Measurements from ENCODE around the gene LFNG.
A peak's percentile ranks its signal among the peaks of the same experiment; 100 is the strongest.

LFNG gene

GRCh38 chr7:2504128-2504888 is 15.3 kb upstream of the LFNG start:
- DNase-seq, result no peak

GRCh38 chr7:2504889-2505375 is 14.6 kb upstream of the LFNG start:
- DNase-seq, result no peak

DNA sequence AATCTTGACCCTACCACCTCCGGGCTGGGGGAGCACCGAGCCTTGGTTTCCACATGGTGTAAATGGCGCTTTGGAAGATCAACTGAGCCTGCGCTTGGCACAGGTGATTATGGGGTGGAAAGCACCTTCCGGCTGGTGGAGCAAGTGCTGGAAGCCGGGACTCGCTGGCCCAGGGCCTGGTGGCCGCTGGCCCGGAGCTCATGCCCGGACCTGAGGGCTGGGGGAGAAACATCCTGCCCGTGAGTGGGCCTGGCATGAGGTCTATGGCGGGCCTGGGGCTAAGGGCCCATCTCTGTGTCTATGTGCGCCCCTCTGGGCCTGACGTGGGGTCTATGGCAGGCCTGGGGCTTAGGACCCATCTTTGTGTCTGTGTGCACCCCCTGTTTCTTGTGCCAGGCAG is 14.2 kb upstream of the LFNG start:
- no peak for DNase-seq

- no peak for DNase-seq
Observed at GRCh38 chr7:2507208-2507916, 12.2 kb upstream of the LFNG start.

GRCh38 chr7:2507917-2508306 is 11.7 kb upstream of the LFNG start:
- no peak for DNase-seq

DNA sequence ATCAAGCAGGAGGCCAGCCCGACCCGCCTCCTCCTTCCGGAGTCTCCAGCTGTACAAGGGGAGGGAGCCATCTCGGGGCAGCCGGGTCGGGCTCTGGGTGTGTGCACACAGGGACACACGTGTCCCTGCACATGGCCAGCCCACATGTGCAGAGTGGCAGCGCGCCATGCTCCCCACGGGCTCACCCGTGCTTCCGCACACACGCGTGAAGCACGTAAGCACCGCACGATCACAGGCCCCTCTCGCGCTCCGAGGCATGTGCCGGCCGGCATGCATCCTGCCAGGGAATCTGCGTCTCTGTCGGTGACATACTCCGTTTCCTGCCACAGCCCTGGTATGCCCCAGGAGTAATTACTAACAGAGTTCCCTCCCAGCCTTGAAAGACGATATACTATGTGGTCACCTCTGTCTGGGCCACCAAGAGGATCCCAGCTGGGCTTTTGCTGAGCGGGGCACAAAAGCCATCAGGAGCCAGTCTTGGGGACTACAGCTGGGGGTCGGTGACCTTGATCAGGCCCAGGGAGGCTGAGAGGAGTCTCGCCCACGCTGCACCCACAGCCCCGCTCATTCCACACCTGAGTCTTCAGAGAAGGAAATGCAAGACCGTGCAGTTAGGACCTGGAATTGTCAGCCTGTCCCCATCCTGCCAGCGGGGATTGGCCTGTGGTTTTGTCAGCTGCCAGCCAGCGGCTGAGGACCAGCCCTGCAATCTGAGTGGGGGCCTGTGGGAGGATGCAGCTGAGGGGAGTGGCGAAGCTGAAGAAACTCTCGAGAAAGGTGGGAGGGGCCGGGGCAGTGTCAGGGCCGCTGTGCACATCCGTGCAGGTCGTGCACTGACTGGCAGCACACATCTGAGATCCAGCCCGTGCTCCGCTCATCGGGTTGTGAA is 11.0 kb upstream of the LFNG start:
- peak; percentile 82 for DNase-seq

DNA sequence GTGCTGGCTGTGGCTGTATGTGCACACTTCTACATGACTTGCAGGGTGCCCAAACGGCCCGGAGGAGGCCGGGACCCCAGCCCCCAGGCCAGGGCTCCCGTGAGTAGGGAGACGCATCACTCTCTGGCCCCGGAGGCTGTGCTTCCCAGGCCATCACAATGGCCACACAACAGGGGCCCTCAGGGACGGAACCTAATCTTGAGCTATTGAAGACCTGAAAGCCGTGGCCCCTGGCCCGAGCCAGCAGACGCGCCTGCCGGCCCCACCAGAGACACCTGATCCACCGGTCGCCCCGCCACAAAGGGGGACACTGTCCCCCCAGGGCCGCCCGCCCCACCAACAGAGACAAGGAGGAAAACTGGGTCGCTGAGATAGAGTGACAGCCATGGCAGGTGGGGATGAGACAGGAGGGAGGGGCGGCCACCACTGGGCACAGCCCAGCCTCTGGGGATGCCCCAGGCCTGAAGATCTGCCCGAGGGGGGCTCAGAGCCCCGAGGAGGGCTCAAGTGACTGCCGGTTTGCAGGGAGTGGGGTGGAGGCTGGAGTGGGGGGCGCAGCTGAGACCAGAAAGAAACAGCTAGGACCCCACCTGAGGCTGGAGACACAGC is 10.2 kb upstream of the LFNG start:
- DNase-seq, result no peak

- no peak for DNase-seq
Observed at GRCh38 chr7:2510130-2510776, 9.3 kb upstream of the LFNG start.

- no peak for DNase-seq
Observed at GRCh38 chr7:2510909-2511768, 8.4 kb upstream of the LFNG start.

- no peak for DNase-seq
Observed at GRCh38 chr7:2511769-2512168, 7.8 kb upstream of the LFNG start.

- DNase-seq, result no peak
Observed at GRCh38 chr7:2512179-2512661, 7.4 kb upstream of the LFNG start.

DNA sequence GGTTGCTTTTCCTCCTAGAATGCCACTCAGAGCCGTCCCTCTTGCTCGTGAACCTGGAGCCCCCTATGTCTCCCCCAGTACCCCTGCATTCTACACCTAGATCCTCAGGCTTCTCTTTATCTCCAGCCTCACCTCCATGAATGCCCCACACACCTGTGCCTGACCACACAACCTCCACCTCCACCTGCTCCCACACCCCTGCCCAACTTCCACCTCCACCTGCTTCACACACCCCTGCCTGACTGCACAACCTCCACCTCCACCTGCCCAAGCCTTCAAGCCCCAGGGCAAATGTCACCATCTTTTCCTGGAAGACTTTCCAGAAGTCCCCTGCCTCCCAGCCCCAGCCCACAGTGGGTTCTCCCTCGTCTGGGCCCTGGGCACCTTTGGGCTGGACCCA is 6.9 kb upstream of the LFNG start:
- no peak for DNase-seq

DNA sequence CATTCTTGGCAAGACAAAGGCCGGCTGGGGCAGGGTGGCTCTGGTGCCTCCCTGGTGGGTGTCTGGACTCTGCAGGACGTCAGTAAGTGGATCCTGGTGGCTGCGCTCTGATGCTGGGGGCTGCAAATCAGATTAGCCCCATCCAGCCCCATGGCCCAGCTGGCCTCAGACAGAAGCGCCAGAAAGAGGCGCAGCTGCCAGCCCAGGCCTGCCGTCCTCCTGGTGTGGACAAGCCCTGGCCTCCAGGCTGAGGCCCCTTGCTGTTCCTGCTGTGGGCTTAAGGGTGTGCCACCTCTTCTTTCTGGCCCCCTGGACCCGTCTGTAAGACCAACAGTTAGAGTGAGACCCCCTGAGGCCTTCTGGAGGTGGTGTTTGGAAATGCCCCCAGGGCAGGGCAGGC is 5.9 kb upstream of the LFNG start:
- DNase-seq, result no peak

DNA sequence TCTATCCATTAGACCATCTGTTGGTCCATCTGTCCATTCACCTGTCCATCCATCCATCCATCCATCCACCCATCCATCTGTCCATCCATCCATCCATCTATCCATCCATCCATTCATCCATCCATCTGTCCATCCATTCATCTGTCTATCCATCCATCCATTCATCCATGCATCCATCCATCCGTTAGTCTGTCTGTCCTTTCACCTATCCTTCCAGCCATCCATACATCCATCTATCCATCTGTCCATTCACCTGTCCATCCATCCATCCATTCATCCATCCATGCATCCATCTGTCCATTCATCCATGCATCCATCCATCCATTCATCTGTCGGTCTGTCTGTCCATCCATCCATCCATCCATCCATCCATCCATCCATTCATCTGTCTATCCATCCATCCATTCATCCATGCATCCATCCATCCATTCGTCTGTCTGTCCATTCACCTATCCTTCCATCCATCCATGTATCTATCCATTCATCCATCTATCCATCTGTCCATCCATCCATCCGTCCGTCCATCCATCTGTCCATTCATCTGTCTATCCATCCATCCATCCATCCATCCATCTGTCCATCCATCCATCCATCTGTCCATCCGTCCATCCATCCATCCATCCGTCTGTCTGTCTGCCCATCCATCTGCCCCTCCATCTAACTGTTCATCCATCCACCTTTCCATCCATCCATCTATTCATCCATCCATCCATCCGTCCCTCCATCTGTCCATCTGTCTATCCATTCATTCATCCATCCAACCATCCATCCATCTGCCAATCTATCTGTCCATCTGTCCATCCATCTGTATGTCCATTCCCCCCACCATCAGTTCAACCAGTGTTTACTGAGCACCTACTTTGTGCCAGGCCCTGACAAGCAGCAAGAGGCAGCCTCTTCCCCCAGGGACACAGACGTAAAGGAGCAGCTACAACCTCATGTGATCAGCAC is 4.8 kb upstream of the LFNG start:
- DNase-seq, result no peak

DNA sequence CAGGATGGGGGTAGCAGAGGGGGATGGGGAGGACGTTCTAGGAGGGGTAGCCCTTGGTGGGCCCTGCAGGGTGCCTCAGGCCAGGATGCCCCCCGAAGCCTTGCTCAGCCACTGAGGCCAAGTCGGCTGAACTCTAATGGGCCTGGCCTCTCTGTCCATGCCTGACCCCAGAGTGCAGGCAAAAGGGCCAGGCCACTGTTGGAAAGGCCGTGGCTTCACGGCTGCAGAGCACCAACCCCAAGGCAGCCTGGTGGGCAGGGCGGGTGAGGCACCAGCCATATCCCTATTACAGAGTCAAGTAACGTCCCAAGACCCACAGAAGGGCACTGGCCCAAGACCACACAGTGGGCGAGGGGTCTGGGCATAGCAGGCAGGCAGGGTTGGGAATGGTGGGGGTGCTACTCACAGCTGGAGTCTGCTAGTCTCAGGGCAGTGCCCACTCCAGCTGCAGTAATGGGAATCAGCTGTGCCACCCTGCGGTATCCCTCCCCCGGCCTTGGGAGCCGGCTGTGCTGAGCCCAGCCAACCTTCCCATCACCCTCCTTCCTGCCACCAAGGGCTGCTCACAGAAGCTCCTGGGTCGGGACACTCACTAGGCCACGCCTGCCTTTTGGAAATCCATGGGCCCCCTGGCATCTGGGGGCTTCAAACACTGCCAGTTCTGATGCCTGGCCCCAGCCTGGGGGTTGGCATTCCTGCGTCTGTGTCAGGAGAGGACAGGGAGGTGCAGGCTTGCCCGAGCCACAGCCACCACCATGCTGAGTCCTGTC is 4.0 kb upstream of the LFNG start:
- peak; percentile 76 for DNase-seq

DNA sequence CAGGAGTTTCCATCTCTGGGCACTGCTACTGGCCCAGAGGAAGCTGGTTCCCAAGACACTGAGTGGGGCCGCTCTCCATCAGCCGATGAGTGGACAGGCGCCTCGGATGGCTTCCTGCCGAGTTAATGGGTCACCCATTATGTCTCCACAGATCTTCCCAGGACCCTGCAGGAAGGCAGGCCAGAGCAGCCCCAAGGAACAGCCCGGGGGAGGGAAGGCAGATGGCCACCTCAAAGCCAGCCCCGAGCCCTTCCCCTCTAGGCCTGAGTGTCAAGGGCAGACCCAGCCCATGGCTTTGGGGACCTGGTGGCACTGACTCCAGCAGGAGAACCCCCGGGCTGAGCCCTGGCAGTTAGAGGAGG is 3.4 kb upstream of the LFNG start:
- DNase-seq, result no peak

GRCh38 chr7:2517026-2517425 is 2.5 kb upstream of the LFNG start:
- DNase-seq, result peak; percentile 77

GRCh38 chr7:2517678-2518507 is 1.7 kb upstream of the LFNG start:
- no peak for DNase-seq

All from femur (tissue), 1 donor.